ENCODE results near the gene LRRFIP2.

Gene LRRFIP2

GRCh38 chr3:37039161-37039846 is 135.1 kb downstream of the LRRFIP2 start:
- H3K4me1 Mint-ChIP-seq, result no peaks in the 10 kb centered on the region
- no peak for DNase-seq
- H3K27me3 Mint-ChIP-seq, result no peaks in the 10 kb centered on the region
- CTCF ChIA-PET, result no interaction called here
- H3K9me3 Mint-ChIP-seq, result no peaks in the 10 kb centered on the region
- H3K4me3 Mint-ChIP-seq, result no peak overlapping the region
- H3K27ac Mint-ChIP-seq, result no peak overlapping the region
- peaks cover 61% of the 10 kb centered on the region for H3K36me3 Mint-ChIP-seq

GRCh38 chr3:37037352-37037751 is 137.0 kb downstream of the LRRFIP2 start:
- CTCF ChIA-PET, result no interaction called here
- H3K9me3 Mint-ChIP-seq, result no peaks in the 10 kb centered on the region
- no peak for DNase-seq
- H3K4me3 Mint-ChIP-seq, result no peak overlapping the region
- peaks cover 69% of the 10 kb centered on the region for H3K36me3 Mint-ChIP-seq
- H3K27ac Mint-ChIP-seq, result peak overlapping the region; percentile 6
- H3K27me3 Mint-ChIP-seq, result no peaks in the 10 kb centered on the region
- H3K4me1 Mint-ChIP-seq, result no peaks in the 10 kb centered on the region

- Mint-ChIP-seq H3K27me3 (no peaks in the 10 kb centered on the region), H3K4me3 (no peak overlapping the region), H3K27ac (no peak overlapping the region), H3K9me3 (no peaks in the 10 kb centered on the region), H3K36me3 (peaks cover 62% of the 10 kb centered on the region), H3K4me1 (no peaks in the 10 kb centered on the region)
- DNase-seq, result no peak
- CTCF ChIA-PET, result interaction anchor here (1.0 kb wide), 1 partner anchor 9 kb away, joined by 4 read pairs; no protein-coding TSS in a partner anchor
Measured at GRCh38 chr3:37032961-37033360, 141.4 kb downstream of the LRRFIP2 start.

- Mint-ChIP-seq H3K4me3 (no peak overlapping the region), H3K27ac (no peak overlapping the region), H3K27me3 (no peaks in the 10 kb centered on the region), H3K9me3 (no peaks in the 10 kb centered on the region), H3K36me3 (peaks cover 57% of the 10 kb centered on the region), H3K4me1 (no peaks in the 10 kb centered on the region)
- CTCF ChIA-PET, result no interaction called here
- DNase-seq, result no peak
Measured at GRCh38 chr3:37031096-37031682, 143.2 kb downstream of the LRRFIP2 start.

GRCh38 chr3:37030588-37030987 is 143.8 kb downstream of the LRRFIP2 start:
- Mint-ChIP-seq H3K27ac (no peak overlapping the region), H3K9me3 (no peaks in the 10 kb centered on the region), H3K4me3 (no peak overlapping the region), H3K4me1 (no peaks in the 10 kb centered on the region), H3K36me3 (peaks cover 56% of the 10 kb centered on the region), H3K27me3 (no peaks in the 10 kb centered on the region)
- no peak for DNase-seq
- CTCF ChIA-PET, result no interaction called here

GRCh38 chr3:37029516-37030163 is 144.7 kb downstream of the LRRFIP2 start:
- no peak overlapping the region for H3K27ac Mint-ChIP-seq
- H3K4me1 Mint-ChIP-seq, result peaks cover 4% of the 10 kb centered on the region
- no peaks in the 10 kb centered on the region for H3K9me3 Mint-ChIP-seq
- CTCF ChIA-PET, result interaction anchor here (0.7 kb wide), 1 partner anchor 51 kb away, joined by 3 read pairs; no protein-coding TSS in a partner anchor
- H3K36me3 Mint-ChIP-seq, result peaks cover 52% of the 10 kb centered on the region
- no peaks in the 10 kb centered on the region for H3K27me3 Mint-ChIP-seq
- no peak for DNase-seq
- no peak overlapping the region for H3K4me3 Mint-ChIP-seq

GRCh38 chr3:37029111-37029510 is 145.3 kb downstream of the LRRFIP2 start:
- H3K4me1 Mint-ChIP-seq, result peaks cover 6% of the 10 kb centered on the region
- no peak overlapping the region for H3K4me3 Mint-ChIP-seq
- CTCF ChIA-PET, result no interaction called here
- peaks cover 54% of the 10 kb centered on the region for H3K36me3 Mint-ChIP-seq
- DNase-seq, result no peak
- no peak overlapping the region for H3K27ac Mint-ChIP-seq
- no peaks in the 10 kb centered on the region for H3K27me3 Mint-ChIP-seq
- H3K9me3 Mint-ChIP-seq, result no peaks in the 10 kb centered on the region

- H3K36me3 Mint-ChIP-seq, result peaks cover 56% of the 10 kb centered on the region
- H3K27ac Mint-ChIP-seq, result no peak overlapping the region
- no peaks in the 10 kb centered on the region for H3K27me3 Mint-ChIP-seq
- H3K9me3 Mint-ChIP-seq, result no peaks in the 10 kb centered on the region
- H3K4me3 Mint-ChIP-seq, result no peak overlapping the region
- DNase-seq, result no peak
- CTCF ChIA-PET, result interaction anchor here (0.7 kb wide), 1 partner anchor 35 kb away, joined by 4 read pairs; the partner anchor contains the start of gene MLH1
- peaks cover 6% of the 10 kb centered on the region for H3K4me1 Mint-ChIP-seq
Measured at GRCh38 chr3:37028329-37028728, 146.1 kb downstream of the LRRFIP2 start.

GRCh38 chr3:37026851-37027250 is 147.5 kb downstream of the LRRFIP2 start:
- Mint-ChIP-seq H3K4me1 (peaks cover 6% of the 10 kb centered on the region), H3K9me3 (no peaks in the 10 kb centered on the region), H3K27ac (no peak overlapping the region), H3K4me3 (no peak overlapping the region), H3K36me3 (peaks cover 58% of the 10 kb centered on the region), H3K27me3 (no peaks in the 10 kb centered on the region)
- no peak for DNase-seq
- CTCF ChIA-PET, result interaction anchor here (4.4 kb wide), 1 partner anchor 186 kb away, joined by 28 read pairs; no protein-coding TSS in a partner anchor

GRCh38 chr3:37025561-37026335 is 148.6 kb downstream of the LRRFIP2 start:
- CTCF ChIA-PET, result interaction anchor here (4.4 kb wide), 1 partner anchor 187 kb away, joined by 28 read pairs; no protein-coding TSS in a partner anchor
- no peak for DNase-seq
- no peak overlapping the region for H3K27ac Mint-ChIP-seq
- H3K27me3 Mint-ChIP-seq, result no peaks in the 10 kb centered on the region
- H3K36me3 Mint-ChIP-seq, result peaks cover 61% of the 10 kb centered on the region
- peaks cover 6% of the 10 kb centered on the region for H3K4me1 Mint-ChIP-seq
- H3K9me3 Mint-ChIP-seq, result no peaks in the 10 kb centered on the region
- H3K4me3 Mint-ChIP-seq, result no peak overlapping the region

- H3K27ac Mint-ChIP-seq, result no peak overlapping the region
- H3K4me3 Mint-ChIP-seq, result no peak overlapping the region
- H3K27me3 Mint-ChIP-seq, result no peaks in the 10 kb centered on the region
- CTCF ChIA-PET, result interaction anchor here (0.8 to 4.4 kb wide), 5 partner anchors 8 to 225 kb away, joined by 3 to 28 read pairs (median 4); no protein-coding TSS in a partner anchor
- H3K36me3 Mint-ChIP-seq, result peaks cover 64% of the 10 kb centered on the region
- no peak for DNase-seq
- no peaks in the 10 kb centered on the region for H3K9me3 Mint-ChIP-seq
- peaks cover 6% of the 10 kb centered on the region for H3K4me1 Mint-ChIP-seq
Measured at GRCh38 chr3:37024820-37025405, 149.5 kb downstream of the LRRFIP2 start.

GRCh38 chr3:37024092-37024491 is 150.3 kb downstream of the LRRFIP2 start:
- Mint-ChIP-seq H3K27ac (no peak overlapping the region), H3K4me1 (peaks cover 6% of the 10 kb centered on the region), H3K9me3 (no peaks in the 10 kb centered on the region), H3K36me3 (peaks cover 66% of the 10 kb centered on the region), H3K4me3 (no peak overlapping the region), H3K27me3 (no peaks in the 10 kb centered on the region)
- no peak for DNase-seq
- CTCF ChIA-PET, result interaction anchor here (0.6 to 4.4 kb wide), 6 partner anchors 9 to 226 kb away, joined by 3 to 28 read pairs (median 4); no protein-coding TSS in a partner anchor

- Mint-ChIP-seq H3K9me3 (no peaks in the 10 kb centered on the region), H3K27me3 (no peaks in the 10 kb centered on the region), H3K36me3 (peaks cover 56% of the 10 kb centered on the region), H3K4me1 (no peaks in the 10 kb centered on the region), H3K27ac (no peak overlapping the region), H3K4me3 (no peak overlapping the region)
- CTCF ChIA-PET, result no interaction called here
- no peak for DNase-seq
Measured at GRCh38 chr3:37017683-37018082, 156.7 kb downstream of the LRRFIP2 start.

GRCh38 chr3:37016903-37017302 is 157.5 kb downstream of the LRRFIP2 start:
- no peak for DNase-seq
- H3K9me3 Mint-ChIP-seq, result no peaks in the 10 kb centered on the region
- H3K4me3 Mint-ChIP-seq, result no peak overlapping the region
- CTCF ChIA-PET, result no interaction called here
- no peak overlapping the region for H3K27ac Mint-ChIP-seq
- no peaks in the 10 kb centered on the region for H3K4me1 Mint-ChIP-seq
- H3K36me3 Mint-ChIP-seq, result peaks cover 53% of the 10 kb centered on the region
- no peaks in the 10 kb centered on the region for H3K27me3 Mint-ChIP-seq
